ENCODE results near the gene RANBP1. TPM values are rescaled to one million over a fixed set of nuclear protein-coding genes. Genes with fewer than 3 reads are reported as not detected.

Gene RANBP1
- total and polyA plus RNA-seq, 2 of the 13 experiments (the other 11 are each of a cell fraction or from before 2014, with no cell fraction given), result 181 to 492 TPM

GRCh38 chr22:20116951-20117632 is 1.2 kb downstream of the RANBP1 start, which contains the start of gene TRMT2A (continued):
- TF ChIP-seq GATAD1 (CRISPR knock-in tag; IDR thresholded peaks at IDR 0.05), result peak; percentile 97
- TF ChIP-seq DMAP1 (CRISPR knock-in tag; IDR thresholded peaks at IDR 0.05), result peak; percentile 76
- peak; percentile 68; the same call in 1 of the 2 replicates for TF ChIP-seq TBX3 (IDR thresholded peaks at IDR 0.05; ENCODE audit: borderline replicate concordance)
- TF ChIP-seq NBN (conservative IDR thresholded peaks at IDR 0.05), result no peak
- TF ChIP-seq SOX13 (IDR thresholded peaks at IDR 0.05), result no peak
- TF ChIP-seq SOX13 (CRISPR knock-in tag; conservative IDR thresholded peaks at IDR 0.05 in 1 of 2, IDR thresholded peaks at IDR 0.05 in 1 of 2), result peak in 1 of 2 experiments; percentile 69; a peak in 2 of 4 replicates
- no peak for TF ChIP-seq SMAD9 (CRISPR knock-in tag; IDR thresholded peaks at IDR 0.05)
- TF ChIP-seq POLR2G (IDR thresholded peaks at IDR 0.05; ENCODE audit: low read depth, low read length), result peak; percentile 70
- peak; percentile 93 for TF ChIP-seq BORCS8-MEF2B (CRISPR knock-in tag; IDR thresholded peaks at IDR 0.05)
- no peak; the same call in 1 of the 2 replicates for TF ChIP-seq ZNF232 (CRISPR knock-in tag; IDR thresholded peaks at IDR 0.05; ENCODE audit: borderline replicate concordance)
- no peak for TF ChIP-seq ZNF557 (CRISPR knock-in tag; IDR thresholded peaks at IDR 0.05)
- no peak for TF ChIP-seq MTF1 (CRISPR knock-in tag; IDR thresholded peaks at IDR 0.05)
- TF ChIP-seq PAWR (CRISPR knock-in tag; IDR thresholded peaks at IDR 0.05; ENCODE audit: borderline replicate concordance), result 0 out of 2 replicates have a peak, but pooled peaks have one; percentile 71
- TF ChIP-seq IKZF5 (CRISPR knock-in tag; IDR thresholded peaks at IDR 0.05), result peak; percentile 86
- no peak for TF ChIP-seq SCMH1 (CRISPR knock-in tag; IDR thresholded peaks at IDR 0.05; ENCODE audit: borderline replicate concordance)
- TF ChIP-seq MTA3 (CRISPR knock-in tag; IDR thresholded peaks at IDR 0.05), result no peak
- TF ChIP-seq SP5 (CRISPR knock-in tag; IDR thresholded peaks at IDR 0.05; ENCODE audit: borderline replicate concordance, low read depth), result peak; percentile 63; the same call in 1 of the 2 replicates
- TF ChIP-seq SIX4 (CRISPR knock-in tag; IDR thresholded peaks at IDR 0.05), result no peak
- TF ChIP-seq ZBTB42 (CRISPR knock-in tag; IDR thresholded peaks at IDR 0.05), result 0 out of 2 replicates have a peak, but pooled peaks have one; percentile 57
- peak in 1 of 2 experiments; percentile 68; a peak in 3 of 4 replicates for TF ChIP-seq EP300 (IDR thresholded peaks at IDR 0.05; ENCODE audit: low read depth in 2 of 2, low read length in 2 of 2)
- peak; percentile 18; the same call in 1 of the 2 replicates for TF ChIP-seq EP300 (CRISPR knock-in tag; IDR thresholded peaks at IDR 0.05; ENCODE audit: borderline replicate concordance)
- no peak for TF ChIP-seq STAG1 (CRISPR knock-in tag; IDR thresholded peaks at IDR 0.05)
- TF ChIP-seq MXI1 (IDR thresholded peaks at IDR 0.05; ENCODE audit: borderline replicate concordance, low read depth, low read length), result peak; percentile 94; the same call in 2 of the 3 replicates
- no peak for TF ChIP-seq ZNF12 (CRISPR knock-in tag; IDR thresholded peaks at IDR 0.05)
- no peak for TF ChIP-seq NCOA5 (CRISPR knock-in tag; IDR thresholded peaks at IDR 0.05)
- no peak for TF ChIP-seq TBP (CRISPR knock-in tag; IDR thresholded peaks at IDR 0.05)
- no peak for TF ChIP-seq ZNF260 (CRISPR knock-in tag; IDR thresholded peaks at IDR 0.05; ENCODE audit: borderline replicate concordance, low read depth)
- no peak for TF ChIP-seq SATB2 (CRISPR knock-in tag; IDR thresholded peaks at IDR 0.05)
- no peak for TF ChIP-seq ZNF576 (CRISPR knock-in tag; IDR thresholded peaks at IDR 0.05)
- TF ChIP-seq MAF1 (CRISPR knock-in tag; IDR thresholded peaks at IDR 0.05; ENCODE audit: borderline replicate concordance), result no peak
- TF ChIP-seq GABPA (IDR thresholded peaks at IDR 0.05; ENCODE audit: low read depth, low read length), result peak; percentile 91
- peak; percentile 90 for TF ChIP-seq GABPA (CRISPR knock-in tag; IDR thresholded peaks at IDR 0.05; ENCODE audit: low read depth)
- TF ChIP-seq RBM39 (IDR thresholded peaks at IDR 0.05; ENCODE audit: low read depth, low read length, poor library complexity, severe bottlenecking), result no peak
